ENCODE results near the gene KLRB1.

GRCh38 chr12:9606247-9606646 lies 1.5 kb downstream of the KLRB1 start:
- TF ChIP-seq EZH2 (IDR thresholded peaks at IDR 0.05; ENCODE audit: low read length) = no peak
- no peak for TF ChIP-seq CTCF (optimal IDR thresholded peaks at IDR 0.05 in 1 of 3, IDR thresholded peaks at IDR 0.05 in 1 of 3, conservative IDR thresholded peaks at IDR 0.05 in 1 of 3; ENCODE audit: extremely low read depth in 1 of 3, insufficient read depth in 2 of 3, low read length in 3 of 3)
